Measurements from ENCODE around the gene CCDC169.

Gene CCDC169

GRCh38 chr13:36248700-36249099, 48.9 kb downstream of the CCDC169 start:
- in situ Hi-C loops (cut with MboI; ENCODE audit: low sequenced_read_pairs), result no loop called here

GRCh38 chr13:36244990-36245389, 52.6 kb downstream of the CCDC169 start:
- in situ Hi-C loops (cut with MboI; ENCODE audit: low sequenced_read_pairs), result no loop called here

GRCh38 chr13:36244073-36244472, 53.5 kb downstream of the CCDC169 start:
- in situ Hi-C loops (cut with MboI; ENCODE audit: low sequenced_read_pairs), result no loop called here

DNA sequence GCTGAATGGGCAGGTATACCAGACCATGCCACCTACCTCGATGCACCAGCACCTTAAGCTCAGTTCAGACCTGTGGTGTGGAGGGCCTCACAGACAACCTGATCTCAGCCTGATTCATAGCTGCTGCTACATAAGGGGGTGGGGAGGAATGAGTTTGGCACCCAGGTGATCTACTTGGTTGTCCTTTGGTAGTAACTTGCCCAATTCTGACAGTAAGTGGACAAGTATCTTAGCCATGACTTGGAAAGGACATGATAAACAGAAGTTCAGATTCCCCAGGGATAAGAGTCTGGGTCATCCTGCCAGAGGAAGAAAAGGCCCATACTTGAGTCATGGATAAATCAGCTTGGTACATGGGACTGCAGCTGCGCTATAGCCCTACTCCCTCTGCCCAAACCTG, 54.9 kb downstream of the CCDC169 start:
- in situ Hi-C loops (cut with MboI; ENCODE audit: low sequenced_read_pairs), result no loop called here

GRCh38 chr13:36231236-36231635, 66.4 kb downstream of the CCDC169 start:
- in situ Hi-C loops (cut with MboI; ENCODE audit: low sequenced_read_pairs), result no loop called here

DNA sequence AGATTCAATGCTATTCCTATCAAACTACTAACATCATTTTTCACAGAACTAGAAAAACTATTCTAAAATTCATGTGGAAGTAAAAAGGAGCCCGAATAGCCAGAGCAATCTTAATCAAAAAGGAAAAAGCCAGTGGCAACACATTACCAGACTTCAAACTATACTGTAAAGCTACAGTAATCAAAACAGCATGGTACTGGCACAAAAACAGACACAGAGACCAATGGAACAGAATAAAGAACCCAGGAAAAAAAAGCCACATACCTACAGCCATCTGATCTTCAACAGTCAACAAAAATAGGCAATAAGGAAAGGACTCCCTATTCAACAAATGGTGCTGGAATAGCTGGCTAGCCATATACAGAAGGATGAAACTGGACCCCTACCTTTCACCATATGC, 72.9 kb downstream of the CCDC169 start:
- in situ Hi-C loops (cut with MboI; ENCODE audit: low sequenced_read_pairs), result no loop called here

DNA sequence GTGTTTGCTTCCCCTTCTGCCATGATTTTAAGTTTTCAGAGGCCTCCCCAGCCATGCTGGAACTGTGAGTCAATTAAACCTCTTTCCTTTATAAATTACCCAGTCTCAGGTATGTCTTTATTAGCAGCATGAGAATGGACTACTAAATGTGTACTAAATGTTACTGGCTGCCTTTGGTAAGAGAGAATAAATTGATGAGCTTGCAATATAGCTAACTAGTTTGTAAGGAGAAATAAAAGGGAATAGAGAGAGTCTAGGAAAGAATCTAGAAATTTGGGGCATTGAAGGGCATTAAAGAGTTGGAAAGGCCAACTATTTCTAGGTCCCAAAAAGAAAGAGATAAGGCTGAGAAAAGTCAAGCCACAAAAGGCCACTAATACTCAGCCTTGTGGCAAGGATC, 77.7 kb downstream of the CCDC169 start:
- in situ Hi-C loops (cut with MboI; ENCODE audit: low sequenced_read_pairs), result no loop called here

DNA sequence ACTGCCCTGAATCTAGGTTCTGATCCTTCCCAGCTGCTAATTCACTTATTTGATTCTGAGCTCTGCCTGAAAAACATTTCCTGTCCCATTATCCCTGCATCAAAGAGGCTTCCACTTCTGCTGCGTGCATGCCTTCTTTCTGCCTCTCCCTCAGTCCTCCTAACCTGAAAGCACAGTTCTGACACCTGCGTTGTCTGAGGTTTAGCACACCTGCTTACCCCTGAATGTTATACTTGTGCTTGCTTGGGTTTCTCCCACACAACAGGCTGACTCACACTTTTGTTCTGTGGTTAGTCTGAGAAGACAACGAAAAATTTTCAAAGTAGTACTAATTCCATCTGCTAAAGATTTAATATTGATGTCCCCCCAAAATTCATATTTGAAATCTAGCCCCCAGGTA, 80.2 kb downstream of the CCDC169 start:
- in situ Hi-C loops (cut with MboI; ENCODE audit: low sequenced_read_pairs), result no loop called here

- in situ Hi-C loops (cut with MboI; ENCODE audit: low sequenced_read_pairs), result no loop called here
Measured at GRCh38 chr13:36214163-36214921, 83.3 kb downstream of the CCDC169 start, which contains the start of gene SOHLH2. SOHLH2 (minus strand) TSS chr13:36214556; CDS start chr13:36214526, 30 bp downstream.

DNA sequence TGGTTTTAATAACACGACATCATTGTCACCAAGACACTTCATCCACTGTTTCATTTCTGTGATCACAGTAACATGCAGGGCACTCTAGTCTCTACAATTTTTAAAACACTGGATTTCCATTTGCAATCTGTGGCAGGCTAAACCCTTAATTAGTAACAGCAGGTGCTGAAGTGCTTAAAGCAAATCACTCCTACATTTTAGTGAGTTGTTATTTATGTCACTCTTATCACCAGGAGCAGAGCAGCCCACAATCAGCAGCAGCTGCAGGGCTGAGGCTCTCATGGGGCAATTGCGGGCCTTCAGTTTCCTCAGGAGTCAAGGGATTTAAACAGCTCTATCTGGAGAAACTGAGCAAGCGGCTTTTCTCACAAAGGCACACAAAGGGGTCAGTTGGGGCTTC, 84.8 kb downstream of the CCDC169 start:
- in situ Hi-C loops (cut with MboI; ENCODE audit: low sequenced_read_pairs), result no loop called here

GRCh38 chr13:36211567-36211966, 86.0 kb downstream of the CCDC169 start:
- in situ Hi-C loops (cut with MboI; ENCODE audit: low sequenced_read_pairs), result no loop called here

DNA sequence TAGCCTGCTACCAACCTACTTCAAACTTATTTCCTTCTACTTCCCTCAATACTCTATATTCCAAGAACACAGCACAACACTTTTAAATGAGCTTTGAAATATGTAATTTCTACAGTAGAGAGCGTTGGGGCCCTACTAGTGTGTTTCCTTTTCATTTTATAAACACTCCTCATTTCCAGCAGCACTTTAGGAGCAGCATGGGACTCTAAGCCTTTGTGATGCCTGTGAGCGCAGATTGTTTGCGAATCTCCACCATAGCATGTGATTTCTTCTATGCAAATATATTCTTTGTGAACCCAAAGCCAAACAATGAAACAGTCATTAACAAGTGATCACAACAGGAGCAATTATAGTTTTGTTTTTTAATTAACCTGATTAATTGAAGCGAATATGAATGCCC, 86.9 kb downstream of the CCDC169 start:
- in situ Hi-C loops (cut with MboI; ENCODE audit: low sequenced_read_pairs), result no loop called here

DNA sequence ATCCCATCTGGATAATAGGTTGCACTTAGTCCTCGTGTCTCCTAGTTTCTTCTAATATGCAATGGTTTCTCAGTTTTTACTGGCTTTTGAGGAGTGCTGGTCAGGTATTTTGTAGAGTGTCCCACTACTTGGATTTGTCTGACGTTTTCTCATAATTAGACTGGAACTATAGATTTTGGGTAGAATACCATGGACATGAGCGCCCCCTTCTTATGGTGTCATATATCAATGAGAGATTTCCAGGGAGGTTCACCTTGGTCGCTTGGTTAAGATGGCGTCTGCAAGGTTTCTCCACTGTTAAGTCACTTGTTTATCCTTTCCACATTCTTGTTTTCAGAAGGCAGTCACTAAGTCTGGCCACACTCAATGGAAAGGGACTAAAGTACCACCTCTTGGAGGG, 89.9 kb downstream of the CCDC169 start:
- in situ Hi-C loops (cut with MboI; ENCODE audit: low sequenced_read_pairs), result no loop called here

GRCh38 chr13:36193151-36193855, 104.3 kb downstream of the CCDC169 start:
- in situ Hi-C loops (cut with MboI; ENCODE audit: low sequenced_read_pairs), result no loop called here

DNA sequence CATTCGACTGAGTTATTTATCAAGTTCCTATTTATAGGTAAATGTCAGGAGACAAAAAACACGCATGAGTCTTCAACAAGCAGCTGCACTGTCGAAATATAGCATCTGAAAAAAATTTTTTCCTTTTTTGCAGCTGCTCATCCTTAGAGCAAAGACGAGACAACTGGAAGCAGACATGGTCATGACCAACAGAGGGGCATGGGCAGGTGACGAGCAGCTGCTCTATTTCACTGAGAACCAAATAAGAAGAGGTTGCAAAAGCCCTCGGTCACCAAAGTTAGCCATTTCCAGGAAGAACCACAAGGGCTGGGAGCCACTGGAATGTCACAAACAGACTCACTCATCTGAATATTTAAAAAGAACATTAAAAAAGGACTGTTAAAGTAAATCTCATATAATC, 105.4 kb downstream of the CCDC169 start:
- in situ Hi-C loops (cut with MboI; ENCODE audit: low sequenced_read_pairs), result no loop called here

GRCh38 chr13:36190771-36191170, 106.8 kb downstream of the CCDC169 start:
- in situ Hi-C loops (cut with MboI; ENCODE audit: low sequenced_read_pairs), result no loop called here

- in situ Hi-C loops (cut with MboI; ENCODE audit: low sequenced_read_pairs), result no loop called here
Measured at GRCh38 chr13:36188441-36188840, 109.2 kb downstream of the CCDC169 start.

DNA sequence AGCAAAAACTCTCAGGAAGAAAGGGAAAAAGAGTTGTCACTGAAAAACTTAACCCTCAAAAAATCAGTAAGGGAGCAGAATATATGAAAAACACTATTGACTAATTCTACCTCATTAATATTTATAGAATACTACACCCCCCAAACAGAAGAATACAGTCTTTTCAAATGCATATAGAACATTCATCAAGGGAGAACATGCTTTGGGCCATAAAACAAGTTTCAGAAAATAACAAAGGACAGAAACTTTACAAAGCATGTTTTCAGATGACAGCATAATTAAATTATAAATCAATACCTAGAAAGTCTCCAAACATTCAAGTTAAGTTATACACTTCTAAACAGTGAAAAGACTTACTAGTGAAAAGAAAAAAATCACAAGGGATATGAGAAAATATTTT, 113.7 kb downstream of the CCDC169 start:
- in situ Hi-C loops (cut with MboI; ENCODE audit: low sequenced_read_pairs), result no loop called here
